HepG2 (cell line): ENCODE measurements around the gene RAB9A. TPM values are rescaled to one million over a fixed set of nuclear protein-coding genes. Genes with fewer than 3 reads are reported as not detected.
A peak's percentile ranks its signal among the peaks of the same experiment; 100 is the strongest.
"Not testable (repeated sequence)": the region's sequence is repeated elsewhere in the genome, so short reads cannot be mapped to it uniquely, and the experiment has no call there.

Experiments used
- ATAC-seq: fragments of 200-7000 bp; cut with Tn5 transposase; 3 replicates; pipeline ENCODE4 v1.9.1; 2020; ENCODE audit warnings: mild to moderate bottlenecking, moderate library complexity
- BruUV-seq: library from RNA; stranded (reverse); fragments of 400-500 nt; replicated peaks from 2 replicates; lab custom pipeline; 2021; lab: Mats Ljungman, UMichigan
- CTCF ChIA-PET: fragments of 300-600 bp; formaldehyde crosslinking; extraction: SDS; loops from one replicate; lab custom pipeline; 2021; ENCODE audit warnings: low total read pairs, inconsistent platforms, low intra/inter-chr PET ratio; lab: Yijun Ruan, JAX
- POLR2A ChIA-PET: fragments of 350-600 bp; sonication (Branson Sonifier 250); formaldehyde crosslinking; loops from one replicate; lab custom pipeline; 2020; ENCODE audit warnings: antibody characterized with exemption, inconsistent platforms; lab: Yijun Ruan, JAX
- DNase-seq: peaks from one replicate; pipeline ENCODE4 v3.0.0-alpha.2; 2015; ENCODE audit warnings: low spot score
- FAIRE-seq: peaks from 3 replicates; lab custom pipeline; 2011; peaks lifted over from hg19 to GRCh38; lab: Jason Lieb, UNC
- H2AFZ ChIP-seq: one replicate; pipeline ENCODE4 v1.6.1; 2011; ENCODE audit warnings: low read length, inconsistent platforms
- H3K27ac ChIP-seq: fragments of 300-600 bp; 3 replicates; pipeline ENCODE4 v1.8.0; 2011; ENCODE audit warnings: mixed run types, mild to moderate bottlenecking, mixed read lengths, low read length, inconsistent platforms; ENCODE audit not compliant: insufficient read depth; ENCODE audit errors: extremely low read length
- H3K27me3 ChIP-seq, 2 experiments: fragments of 200-600 bp in 1 of 2; 2 replicates in 1 of 2; 3 replicates in 1 of 2; pipeline versions ENCODE4 v1.6.0 to v1.8.0; 2011; ENCODE audit warnings: low read length in 2 of 2, mild to moderate bottlenecking in 2 of 2, moderate library complexity in 2 of 2, inconsistent platforms in 1 of 2; ENCODE audit not compliant: insufficient read depth in 2 of 2, control insufficient read depth in 1 of 2
- H3K36me3 ChIP-seq, 2 experiments: fragments of 200-600 bp in 1 of 2; replicated peaks in 1 of 2; 2 replicates in 1 of 2; 3 replicates in 1 of 2; pipeline versions ENCODE4 v1.5.1 to v1.8.0; 2011; ENCODE audit warnings: low read length in 2 of 2, inconsistent platforms in 1 of 2; ENCODE audit not compliant: insufficient read depth in 2 of 2, control insufficient read depth in 1 of 2
- H3K4me1 ChIP-seq: 2 replicates; pipeline ENCODE4 v1.5.1; 2012; ENCODE audit warnings: low read length, inconsistent platforms; ENCODE audit not compliant: insufficient read depth
- H3K4me2 ChIP-seq: 2 replicates; pipeline ENCODE4 v1.6.0; 2011; ENCODE audit warnings: low read depth, low read length, inconsistent platforms
- H3K4me3 ChIP-seq, 3 experiments: fragments of 200-600 bp in 1 of 3; sonication (generic), shearing (Covaris generic) in 1 of 3; replicated peaks in 1 of 3; 2 replicates each; pipeline ENCODE4 v1.5.1; 2011 to 2016; ENCODE audit warnings: low read length in 3 of 3, inconsistent platforms in 2 of 3, low read depth in 2 of 3, mild to moderate bottlenecking in 2 of 3, control low read depth in 1 of 3, mixed read lengths in 1 of 3; ENCODE audit not compliant: insufficient read depth in 1 of 3
- H3K79me2 ChIP-seq: one replicate; pipeline ENCODE4 v1.6.1; 2011; ENCODE audit warnings: low read length, inconsistent platforms; ENCODE audit not compliant: insufficient read depth
- H3K9ac ChIP-seq: 2 replicates; pipeline ENCODE4 v1.6.0; 2011; ENCODE audit warnings: mild to moderate bottlenecking, low read depth, low read length, inconsistent platforms; ENCODE audit not compliant: insufficient read depth
- H3K9me3 ChIP-seq: 2 replicates; pipeline ENCODE4 v1.5.1; 2012; ENCODE audit warnings: mild to moderate bottlenecking, low read length
- H4K20me1 ChIP-seq: 2 replicates; pipeline ENCODE4 v1.6.0; 2011; ENCODE audit warnings: inconsistent platforms, mild to moderate bottlenecking, low read length, moderate library complexity; ENCODE audit not compliant: insufficient read depth
- CREB1 ChIP-seq, 2 experiments: fragments of 450-650 bp in 1 of 2; IDR thresholded peaks; 2 replicates each; pipeline ENCODE4 v1.6.1; 2016 to 2017; ENCODE audit warnings: control low read depth in 1 of 2, mild to moderate bottlenecking in 1 of 2, missing compliant biosample characterization in 1 of 2, missing genetic modification characterization in 1 of 2
- FOSL2 ChIP-seq: sonication (generic); formaldehyde crosslinking; IDR thresholded peaks from 2 replicates; pipeline ENCODE4 v1.4.0; 2020; ENCODE audit warnings: missing genetic modification reagents
- HNF4A ChIP-seq: sonication (generic); formaldehyde crosslinking; IDR thresholded peaks from 2 replicates; pipeline ENCODE4 v1.4.0; 2020; ENCODE audit warnings: missing genetic modification reagents
- SP1 ChIP-seq, 2 experiments: fragments of 450-650 bp in 1 of 2; sonication (generic) in 1 of 2; formaldehyde crosslinking in 1 of 2; IDR thresholded peaks; 2 replicates each; pipeline versions ENCODE4 v1.4.0 to v1.6.1; 2016 to 2020; ENCODE audit warnings: missing genetic modification reagents in 1 of 2
- ZBTB21 ChIP-seq: sonication (generic); formaldehyde crosslinking; IDR thresholded peaks from 2 replicates; pipeline ENCODE4 v1.4.0; 2020; ENCODE audit warnings: missing genetic modification reagents
- WGBS: methylation state at CpG from one replicate; pipeline ENCODE4 v1.1.6; 2017; ENCODE audit warnings: low lambda C conversion rate; 5-methylcytosine and 5-hydroxymethylcytosine counted together
- in situ Hi-C: cut with HindIII; loops from 2 replicates; pipeline ENCODE4 v1.10.0; 2017; ENCODE audit warnings: low pct_unique_long_range_greater_than_20kb; ENCODE audit not compliant: extremely low pct_ligation_motif_present
- intact Hi-C: fragments of 100-400 bp; cut with micrococcal nuclease; formaldehyde crosslinking; loops from one replicate; pipeline ENCODE4 v1.10.0; 2022; ENCODE audit not compliant: unreplicated experiment
- polyA plus RNA-seq, 8 experiments: library from polyadenylated mRNA; depleted of rRNA in 3 of 8; stranded (reverse) in 7 of 8; unstranded in 1 of 8; fragments of >200 nt; fragmentation: Illumina TruSeq in 4 of 8; extraction: Trizol in 4 of 8; gene quantifications; 2 replicates each; pipeline versions ENCODE4 v1.2.1 to v1.2.3, GENCODE V29; 2011 to 2016; ENCODE audit warnings: low read depth in 4 of 8, missing spikeins in 1 of 8, mixed read lengths in 1 of 8; ENCODE audit not compliant: insufficient read depth in 1 of 8
- total RNA-seq, 5 experiments: library from RNA; depleted of rRNA; stranded (reverse); fragments of >200 nt; fragmentation: Illumina TruSeq; extraction: Trizol; gene quantifications; 2 replicates each; pipeline ENCODE4 v1.2.3, GENCODE V29; 2016; ENCODE audit warnings: low read depth in 1 of 5
- TF ChIP-seq, protein P1 (sequence below): sonication (generic); formaldehyde crosslinking; IDR thresholded peaks from 2 replicates; pipeline ENCODE4 v1.8.1; 2022; ENCODE audit warnings: mild to moderate bottlenecking, missing genetic modification reagents

Gene RAB9A
- total and polyA plus RNA-seq, 2 of the 13 experiments (the other 11 are each of a cell fraction or from before 2014, with no cell fraction given): 10.5 to 23.1 TPM

DNA sequence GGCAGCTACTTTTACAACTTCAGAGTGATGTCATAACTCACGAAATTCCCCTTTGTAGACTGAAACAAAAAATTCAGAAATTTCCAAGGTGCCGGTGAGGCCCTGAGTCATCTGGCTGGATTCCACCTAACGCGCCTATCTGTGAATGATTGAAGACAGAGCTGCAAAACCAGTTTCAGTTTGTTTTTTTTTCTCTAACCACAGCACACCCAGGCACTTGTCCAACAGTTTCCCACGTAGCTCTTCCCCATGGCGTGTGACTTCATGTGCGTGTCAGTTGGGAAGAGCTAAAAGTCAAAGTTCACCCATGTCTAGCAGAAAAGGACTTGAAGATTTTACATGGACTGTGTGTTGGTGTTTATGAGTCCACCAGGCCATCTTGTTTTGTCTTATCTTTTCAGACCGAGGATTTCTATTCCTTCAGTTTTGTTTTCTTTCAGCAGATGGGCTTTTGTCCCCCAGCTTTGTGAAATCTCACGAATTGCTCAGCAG lies 19.6 kb upstream of the RAB9A start:
- FAIRE-seq (no peak), ATAC-seq (peak; percentile 75), DNase-seq (peak; percentile 52)
- no peak for TF ChIP-seq CREB1 (IDR thresholded peaks at IDR 0.05)
- peak; percentile 46; the same call in 1 of the 2 replicates for TF ChIP-seq CREB1 (CRISPR knock-in tag; IDR thresholded peaks at IDR 0.05)
- TF ChIP-seq HNF4A (CRISPR knock-in tag): 0 out of 2 replicates have a peak, but pooled peaks have one; percentile 14
- TF ChIP-seq, protein P1, sequence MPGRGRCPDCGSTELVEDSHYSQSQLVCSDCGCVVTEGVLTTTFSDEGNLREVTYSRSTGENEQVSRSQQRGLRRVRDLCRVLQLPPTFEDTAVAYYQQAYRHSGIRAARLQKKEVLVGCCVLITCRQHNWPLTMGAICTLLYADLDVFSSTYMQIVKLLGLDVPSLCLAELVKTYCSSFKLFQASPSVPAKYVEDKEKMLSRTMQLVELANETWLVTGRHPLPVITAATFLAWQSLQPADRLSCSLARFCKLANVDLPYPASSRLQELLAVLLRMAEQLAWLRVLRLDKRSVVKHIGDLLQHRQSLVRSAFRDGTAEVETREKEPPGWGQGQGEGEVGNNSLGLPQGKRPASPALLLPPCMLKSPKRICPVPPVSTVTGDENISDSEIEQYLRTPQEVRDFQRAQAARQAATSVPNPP (CRISPR knock-in tag): no peak
- TF ChIP-seq SP1 (IDR thresholded peaks at IDR 0.05): no peak
- TF ChIP-seq SP1 (CRISPR knock-in tag; IDR thresholded peaks at IDR 0.05): no peak
- peak; percentile 72 for TF ChIP-seq ZBTB21 (CRISPR knock-in tag)
- TF ChIP-seq FOSL2 (CRISPR knock-in tag): peak; percentile 43
- no peaks in the 10 kb centered on the region for H4K20me1 ChIP-seq
- no peak overlapping the region for H3K9ac ChIP-seq
- POLR2A ChIA-PET: interaction anchor here (1.0 kb wide), 2 partner anchors 20 to 65 kb away, joined by 4 read pairs; partner anchors contain the start of genes OFD1, RAB9A and TRAPPC2
- H3K4me3 ChIP-seq: no peak overlapping the region; a peak in 1 of 6 replicates
- intact Hi-C loops (no loop called here), in situ Hi-C loops (no loop called here)
- CTCF ChIA-PET: no interaction called here
- H3K4me2 ChIP-seq: peak overlapping the region; percentile 57
- WGBS: 8% methylated on average over 7 of the region's 9 CpGs
- H3K36me3 ChIP-seq: no peaks in the 10 kb centered on the region
- no TSS peak for BruUV-seq
- no peaks in the 10 kb centered on the region for H3K9me3 ChIP-seq
- no peaks in the 10 kb centered on the region for H3K79me2 ChIP-seq
- no peak overlapping the region for H3K27ac ChIP-seq
- 0 out of 2 replicates have a peak, but pooled peaks cover 6% of the 10 kb centered on the region for H3K4me1 ChIP-seq
- no peaks in the 10 kb centered on the region for H3K27me3 ChIP-seq
- peak overlapping the region; percentile 83 for H2AFZ ChIP-seq

DNA sequence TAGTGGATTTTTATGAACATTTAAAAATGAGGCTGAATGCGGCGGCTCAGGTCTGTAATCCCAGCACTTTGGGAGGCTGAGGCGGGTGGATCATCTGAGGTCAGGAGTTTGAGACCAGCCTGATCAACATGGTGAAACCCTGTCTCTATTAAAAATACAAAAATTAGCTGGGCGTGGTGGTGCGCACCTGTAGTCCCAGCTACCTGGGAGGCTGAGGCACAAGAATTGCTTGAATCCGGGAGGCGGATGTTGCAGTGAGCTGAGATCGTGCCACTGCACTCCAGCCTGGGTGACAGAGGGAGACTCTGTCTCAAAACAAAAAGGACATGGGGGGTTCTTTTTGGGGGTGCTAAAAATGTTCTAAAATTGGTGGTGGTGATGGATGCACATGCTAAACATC lies 19.2 kb upstream of the RAB9A start:
- H3K27ac ChIP-seq, H3K4me3 ChIP-seq, H2AFZ ChIP-seq, in situ Hi-C loops, H3K9me3 ChIP-seq, CTCF ChIA-PET, H3K79me2 ChIP-seq, ATAC-seq, H4K20me1 ChIP-seq, H3K36me3 ChIP-seq, intact Hi-C loops, H3K9ac ChIP-seq, H3K27me3 ChIP-seq, H3K4me1 ChIP-seq, DNase-seq, FAIRE-seq, BruUV-seq: not testable (repeated sequence)
- 98% methylated on average over 8 of the region's 8 CpGs for WGBS
- H3K4me2 ChIP-seq: 0 out of 2 replicates have a peak overlapping the region, but pooled peaks have one; percentile 57
- POLR2A ChIA-PET: interaction anchor here (1.0 kb wide), 2 partner anchors 19 to 65 kb away, joined by 4 read pairs; partner anchors contain the start of genes OFD1, RAB9A and TRAPPC2
